ENCODE data around the gene NPIPB12.
"Not testable (repeated sequence)": the region's sequence is repeated elsewhere in the genome, so short reads cannot be mapped to it uniquely, and the experiment has no call there.

Gene NPIPB12

GRCh38 chr16:29506308-29506707 is at the start of gene NPIPB12:
TSS of gene NPIPB12 (minus strand) at chr16:29506408.
- DNase-seq, result not testable (repeated sequence)

GRCh38 chr16:29521520-29521919 is 15.3 kb upstream of the NPIPB12 start:
- DNase-seq, result not testable (repeated sequence)

DNA sequence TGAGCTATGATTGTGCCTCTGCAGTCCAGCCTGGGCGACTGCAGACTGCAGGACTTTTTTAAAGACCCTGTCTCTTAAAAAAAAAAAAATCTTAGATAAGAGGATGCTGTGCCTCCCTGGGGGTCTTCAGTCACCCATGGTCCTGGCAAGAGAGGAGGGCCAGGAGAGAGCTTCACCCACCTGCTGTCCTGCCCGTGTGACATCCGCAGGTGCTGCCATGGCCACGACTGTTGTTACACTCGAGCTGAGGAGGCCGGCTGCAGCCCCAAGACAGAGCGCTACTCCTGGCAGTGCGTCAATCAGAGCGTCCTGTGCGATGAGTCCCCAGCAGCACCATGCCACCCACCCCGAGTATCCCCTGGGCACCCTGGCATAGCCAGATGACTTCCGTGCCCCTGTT is 23.9 kb downstream of the NPIPB12 start:
- DNase-seq, result not testable (repeated sequence)

DNA sequence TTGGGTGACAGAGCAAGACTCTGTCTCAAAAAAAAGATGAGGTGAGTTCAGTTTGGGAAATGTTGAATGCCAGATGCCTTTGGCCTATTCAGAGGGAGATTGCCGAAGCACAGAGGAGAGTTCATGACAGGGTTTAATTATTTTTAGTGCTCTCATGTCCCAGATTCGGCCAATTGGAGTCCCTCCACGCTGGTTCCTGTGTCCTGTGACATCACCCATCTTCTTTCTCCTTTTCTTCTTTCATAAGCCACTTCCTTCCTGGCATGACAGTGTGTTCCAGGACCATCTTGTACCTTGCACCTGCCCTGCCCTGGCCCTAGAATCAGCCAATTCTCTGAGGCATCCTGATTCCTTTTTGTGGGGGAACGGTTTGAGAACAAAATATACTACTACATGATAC is 34.1 kb downstream of the NPIPB12 start:
- DNase-seq, result not testable (repeated sequence)

- not testable (repeated sequence) for DNase-seq
Observed at GRCh38 chr16:29469660-29470059, 36.5 kb downstream of the NPIPB12 start.

DNA sequence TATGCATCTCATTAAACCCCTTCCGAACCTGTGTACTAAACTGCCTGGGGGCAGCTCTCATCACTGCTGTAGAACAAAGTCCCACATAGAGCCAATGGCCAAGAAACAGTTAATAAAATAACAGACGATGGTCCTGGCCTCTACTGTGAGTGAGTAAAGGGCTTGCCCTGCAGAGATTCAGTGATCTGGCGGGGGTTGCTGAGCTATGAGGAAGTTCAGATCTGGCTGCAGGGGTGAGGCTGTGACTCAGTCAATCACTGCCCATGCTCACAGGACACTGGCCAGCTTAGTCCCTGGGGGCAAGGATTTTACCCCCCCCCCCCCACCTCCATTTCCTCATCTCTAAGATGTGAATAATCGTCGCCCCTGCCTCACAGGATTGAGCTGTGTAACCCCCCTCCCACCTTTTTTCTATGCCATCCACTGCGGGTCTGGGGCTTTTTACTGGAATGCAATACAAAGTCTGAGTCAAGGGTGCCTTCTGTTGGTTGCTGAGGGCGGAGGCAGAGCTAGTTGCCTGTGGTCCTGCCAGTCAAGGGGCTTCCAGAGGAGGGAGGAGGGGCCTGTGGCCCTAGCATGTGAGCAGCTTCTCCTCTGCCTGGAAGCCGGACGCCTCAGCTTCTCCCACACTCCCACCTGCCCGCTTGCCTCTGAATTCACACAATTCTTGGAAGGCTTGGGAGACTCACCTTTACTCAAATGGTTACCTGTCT is 38.4 kb downstream of the NPIPB12 start:
- not testable (repeated sequence) for DNase-seq

- DNase-seq, result not testable (repeated sequence)
Observed at GRCh38 chr16:29466904-29467303, 39.3 kb downstream of the NPIPB12 start.

GRCh38 chr16:29465985-29466824 is 40.0 kb downstream of the NPIPB12 start:
- DNase-seq, result not testable (repeated sequence)

DNA sequence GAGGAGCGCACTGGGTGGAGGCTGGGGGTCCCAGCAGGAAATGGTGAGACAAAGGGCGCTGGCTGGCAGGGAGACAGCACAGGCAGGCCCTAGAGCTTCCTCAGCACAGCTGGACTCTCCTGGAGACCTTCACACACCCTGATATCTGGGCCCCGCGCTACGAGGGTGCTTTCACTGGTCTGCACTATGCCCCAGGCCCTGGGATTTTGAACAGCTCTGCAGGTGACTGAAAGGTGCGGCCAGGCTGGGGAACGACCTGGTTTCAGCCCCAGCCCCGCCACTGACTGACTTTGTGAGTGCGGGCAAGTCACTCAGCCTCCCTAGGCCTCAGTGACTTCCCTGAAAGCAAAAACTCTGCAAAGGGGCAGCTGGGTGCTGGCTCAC is 45.6 kb downstream of the NPIPB12 start:
- DNase-seq, result not testable (repeated sequence)

GRCh38 chr16:29459706-29460646 is 46.2 kb downstream of the NPIPB12 start, which contains the start of gene SULT1A4:
TSS of gene SULT1A4 (plus strand) at chr16:29459913. CDS start at chr16:29461386, 1,473 bp downstream.
- not testable (repeated sequence) for DNase-seq

- DNase-seq, result not testable (repeated sequence)
Observed at GRCh38 chr16:29457660-29458059, 48.5 kb downstream of the NPIPB12 start.

DNA sequence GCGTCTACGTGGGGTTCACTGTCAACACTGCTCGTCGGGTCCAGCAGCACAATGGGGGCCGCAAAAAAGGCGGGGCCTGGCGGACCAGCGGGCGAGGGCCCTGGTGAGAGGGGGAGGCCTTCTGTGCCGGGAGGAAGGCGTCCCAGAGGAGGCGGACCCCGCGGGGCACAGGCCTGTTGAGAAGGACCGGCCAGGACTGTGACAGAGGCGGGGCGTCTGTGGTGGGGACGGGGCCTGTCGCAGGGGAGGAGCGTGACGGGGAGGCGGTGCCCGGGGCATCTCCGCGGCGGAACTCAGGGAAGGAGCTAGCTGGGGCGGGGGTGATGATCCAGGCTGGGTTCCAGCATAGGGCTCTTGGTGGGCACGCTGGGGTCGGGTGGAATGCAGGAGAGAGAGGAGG is 51.4 kb downstream of the NPIPB12 start:
- not testable (repeated sequence) for DNase-seq

DNA sequence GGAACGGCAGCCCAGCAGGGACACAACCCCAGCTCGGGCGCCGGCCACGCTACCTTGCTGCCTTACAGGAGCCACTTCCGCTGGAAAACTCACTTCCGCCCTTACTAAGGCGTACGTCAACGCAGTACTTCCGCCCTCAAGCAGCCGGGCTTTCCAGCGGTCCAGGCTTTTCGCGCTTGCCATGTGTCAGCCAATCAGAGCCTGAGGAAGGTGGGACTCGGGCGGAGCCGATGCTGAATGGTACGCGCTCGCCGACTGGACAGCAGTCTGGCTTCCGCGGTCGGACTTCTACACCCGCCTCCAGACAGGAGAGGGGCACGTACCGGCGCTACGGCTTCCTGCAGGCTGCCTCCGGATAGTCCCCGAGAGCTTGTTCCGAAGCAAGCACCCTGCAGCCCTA is 51.9 kb downstream of the NPIPB12 start, which contains the start of the genes BOLA2 and SLX1B:
Gene BOLA2, minus strand, starts transcription at position 83 of the 400 bp plus-strand sequence. CDS start 98 bp downstream, outside the sequence.
Gene SLX1B, plus strand, starts transcription at position 265 of the 400 bp plus-strand sequence.
- not testable (repeated sequence) for DNase-seq

GRCh38 chr16:29453754-29454153 is 52.5 kb downstream of the NPIPB12 start:
- not testable (repeated sequence) for DNase-seq
